Hepatocyte (in vitro differentiated cells): ENCODE measurements around the gene LRCOL1. TPM values are rescaled to one million over a fixed set of nuclear protein-coding genes. Genes with fewer than 3 reads are reported as not detected.

Experiments
- DNase-seq: peaks from one replicate; pipeline ENCODE4 v3.0.0-alpha.2; 2016; ENCODE audit warnings: low spot score
- H2AFZ ChIP-seq: fragments of 200-600 bp; sonication (generic); 2 replicates; pipeline ENCODE4 v1.6.0; 2016; ENCODE audit warnings: antibody characterized with exemption, mild to moderate bottlenecking
- H3K27ac ChIP-seq: fragments of 200-600 bp; sonication (generic); 2 replicates; pipeline ENCODE4 v1.5.1; 2016; ENCODE audit warnings: mild to moderate bottlenecking
- H3K27me3 ChIP-seq: fragments of 200-600 bp; sonication (generic); 2 replicates; pipeline ENCODE4 v1.6.1; 2016
- H3K36me3 ChIP-seq: fragments of 200-600 bp; sonication (generic); replicated peaks from 2 replicates; pipeline ENCODE4 v1.5.1; 2016; ENCODE audit warnings: low read depth; ENCODE audit not compliant: insufficient read depth
- H3K4me1 ChIP-seq: fragments of 200-600 bp; sonication (generic); 2 replicates; pipeline ENCODE4 v1.5.1; 2016; ENCODE audit warnings: mild to moderate bottlenecking, moderate library complexity; ENCODE audit not compliant: insufficient read depth
- H3K4me2 ChIP-seq: fragments of 200-600 bp; sonication (generic); 2 replicates; pipeline ENCODE4 v1.6.0; 2016
- H3K4me3 ChIP-seq: fragments of 200-600 bp; sonication (generic); 2 replicates; pipeline ENCODE4 v1.5.1; 2016; ENCODE audit warnings: mild to moderate bottlenecking
- H3K79me2 ChIP-seq: fragments of 200-600 bp; sonication (generic); 2 replicates; pipeline ENCODE4 v1.6.0; 2017; ENCODE audit warnings: mild to moderate bottlenecking
- H3K9me2 ChIP-seq: fragments of 200-600 bp; sonication (generic); replicated peaks from 2 replicates; pipeline ENCODE4 v1.6.0; 2017; ENCODE audit warnings: mild to moderate bottlenecking; ENCODE audit not compliant: insufficient read depth
- H3K9me3 ChIP-seq: fragments of 200-600 bp; sonication (generic); 2 replicates; pipeline ENCODE4 v1.5.1; 2016; ENCODE audit warnings: low read depth, mild to moderate bottlenecking
- H4K20me1 ChIP-seq: fragments of 200-600 bp; sonication (generic); 2 replicates; pipeline ENCODE4 v1.6.0; 2016; ENCODE audit warnings: mild to moderate bottlenecking; ENCODE audit not compliant: insufficient read depth, poor library complexity, severe bottlenecking
- CTCF ChIP-seq: fragments of 200-600 bp; sonication (generic); IDR thresholded peaks from 2 replicates; pipeline ENCODE4 v1.5.1; 2016; ENCODE audit warnings: antibody characterized with exemption, mild to moderate bottlenecking; ENCODE audit not compliant: poor library complexity
- EZH2 ChIP-seq: fragments of 200-600 bp; sonication (generic); IDR thresholded peaks from 2 replicates; pipeline ENCODE4 v1.6.1; 2016; ENCODE audit warnings: antibody characterized with exemption, mild to moderate bottlenecking, borderline replicate concordance
- EZH2phosphoT487 ChIP-seq: fragments of 200-600 bp; sonication (generic); IDR thresholded peaks from one replicate; pipeline ENCODE4 v1.6.1; 2018; ENCODE audit warnings: antibody characterized with exemption, mild to moderate bottlenecking, low read depth, moderate library complexity; ENCODE audit not compliant: unreplicated experiment, severe bottlenecking
- WGBS: methylation state at CpG from one replicate; pipeline ENCODE4 v1.1.6; 2016; ENCODE audit warnings: low lambda C conversion rate; ENCODE audit errors: missing lambda C conversion rate; 5-methylcytosine and 5-hydroxymethylcytosine counted together
- polyA plus RNA-seq: library from polyadenylated mRNA; unstranded; fragments of >200 nt; fragmentation: Nextera tagmentation; extraction: Ambion mirVana; gene quantifications from 2 replicates; pipeline ENCODE4 v1.2.1, GENCODE V29; 2016
- total RNA-seq: library from RNA; depleted of rRNA; stranded (reverse); fragments of >200 nt; gene quantifications from 2 replicates; pipeline ENCODE4 v1.2.3, GENCODE V29; 2014

Gene LRCOL1
- total and polyA plus RNA-seq, 2 experiments from 2014 or later = 0.28 TPM; not detected in 1

GRCh38 chr12:132593071-132593470 lies 17.3 kb downstream of the LRCOL1 start:
- H3K27ac ChIP-seq = no peak overlapping the region
- no peaks in the 10 kb centered on the region for H3K9me2 ChIP-seq
- TF ChIP-seq EZH2 (no peak), CTCF (no peak), EZH2phosphoT487 (no peak)
- no peak overlapping the region for H3K4me3 ChIP-seq
- H3K79me2 ChIP-seq = no peaks in the 10 kb centered on the region
- H3K4me1 ChIP-seq = no peaks in the 10 kb centered on the region
- no peak for DNase-seq
- no peaks in the 10 kb centered on the region for H3K9me3 ChIP-seq
- H3K36me3 ChIP-seq = no peaks in the 10 kb centered on the region
- no peak overlapping the region for H3K4me2 ChIP-seq
- no peaks in the 10 kb centered on the region for H4K20me1 ChIP-seq
- 83% methylated on average over 21 of the region's 21 CpGs for WGBS
- H3K27me3 ChIP-seq = peaks cover 3% of the 10 kb centered on the region
- H2AFZ ChIP-seq = no peak overlapping the region

- Histone ChIP-seq H3K4me3 (no peak overlapping the region), H3K9me3 (no peaks in the 10 kb centered on the region), H3K27ac (no peak overlapping the region), H3K27me3 (peaks cover 3% of the 10 kb centered on the region), H3K4me2 (no peak overlapping the region), H3K36me3 (no peaks in the 10 kb centered on the region), H4K20me1 (no peaks in the 10 kb centered on the region), H3K79me2 (no peaks in the 10 kb centered on the region), H3K9me2 (no peaks in the 10 kb centered on the region), H2AFZ (no peak overlapping the region), H3K4me1 (no peaks in the 10 kb centered on the region)
- TF ChIP-seq EZH2 (no peak), CTCF (no peak), EZH2phosphoT487 (no peak)
- DNase-seq = no peak
- WGBS = 93% methylated on average over 30 of the region's 38 CpGs
Observed at GRCh38 chr12:132592282-132592970, 18.0 kb downstream of the LRCOL1 start.

GRCh38 chr12:132591107-132591935 lies 19.1 kb downstream of the LRCOL1 start:
- Histone ChIP-seq H3K9me3 (no peaks in the 10 kb centered on the region), H2AFZ (no peak overlapping the region), H3K4me3 (no peak overlapping the region), H3K9me2 (no peaks in the 10 kb centered on the region), H3K36me3 (no peaks in the 10 kb centered on the region), H3K27ac (no peak overlapping the region), H3K4me2 (no peak overlapping the region), H3K4me1 (no peaks in the 10 kb centered on the region), H3K27me3 (peaks cover 1% of the 10 kb centered on the region), H3K79me2 (no peaks in the 10 kb centered on the region), H4K20me1 (no peaks in the 10 kb centered on the region)
- TF ChIP-seq EZH2phosphoT487 (no peak), EZH2 (no peak), CTCF (no peak)
- no peak for DNase-seq
- 92% methylated on average over 44 of the region's 45 CpGs for WGBS
